ENCODE measurements around the gene FMO4. TPM values are rescaled to one million over a fixed set of nuclear protein-coding genes. Genes with fewer than 3 reads are reported as not detected.

FMO4 gene
- total and polyA plus RNA-seq, 9 of the 15 experiments (the other 6 are each of a cell fraction or from before 2014, with no cell fraction given) = 0.25 to 1.1 (median 0.54) TPM; not detected in 2

DNA sequence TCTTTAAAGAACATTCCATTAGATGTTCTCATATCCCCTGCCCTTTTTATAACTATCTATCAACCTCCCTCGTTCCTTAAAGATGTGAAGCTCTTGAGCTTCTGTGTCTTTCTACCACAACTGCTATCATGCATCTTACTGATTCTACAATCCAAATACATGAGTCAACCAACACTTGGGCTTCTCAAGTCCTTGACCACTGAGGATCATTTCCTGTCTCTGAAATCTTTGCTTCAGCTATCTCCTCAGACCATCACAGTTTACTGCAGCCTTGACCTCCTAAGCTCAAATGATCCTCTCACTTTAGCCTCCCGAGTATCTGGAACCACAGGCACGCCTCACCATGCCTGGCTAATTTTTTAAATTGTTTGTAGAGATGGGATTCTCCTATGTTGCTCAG is 75.2 kb downstream of the FMO4 start:
- no peak overlapping the region for H3K4me2 ChIP-seq (ENCODE audit: insufficient read depth, low read length)
- 0% methylated on average over 3 of the region's 3 CpGs for WGBS (ENCODE audit: insufficient coverage, low coverage, missing lambda C conversion rate)
- no peaks in the 10 kb centered on the region for H3K9me3 ChIP-seq (replicated peaks; ENCODE audit: control insufficient read depth, insufficient read depth, low read depth, low read length)
- FAIRE-seq = peak; percentile 23
- ChIA-PET CTCF (ENCODE audit: low intra/inter-chr PET ratio) (interaction anchor here (0.5 kb wide), 1 partner anchor 12 kb away, joined by 5 read pairs; no protein-coding TSS in a partner anchor), POLR2A (no interaction called here)
- H3K4me3 ChIP-seq = no peak overlapping the region
- TF ChIP-seq TCF7 (IDR thresholded peaks at IDR 0.05; ENCODE audit: borderline replicate concordance) (no peak), MYNN (IDR thresholded peaks at IDR 0.05) (no peak), MYNN (CRISPR knock-in tag; IDR thresholded peaks at IDR 0.05) (no peak), HNRNPK (IDR thresholded peaks at IDR 0.05; ENCODE audit: low read depth, low read length, poor library complexity, severe bottlenecking) (no peak), TAF15 (IDR thresholded peaks at IDR 0.05; ENCODE audit: low read depth, low read length) (no peak), SP2 (IDR thresholded peaks at IDR 0.05; ENCODE audit: extremely low read depth, low read depth, low read length, poor library complexity, severe bottlenecking) (no peak), ZNF639 (CRISPR knock-in tag; conservative IDR thresholded peaks at IDR 0.05 in 1 of 2, IDR thresholded peaks at IDR 0.05 in 1 of 2) (no peak), POLR3A (IDR thresholded peaks at IDR 0.05; ENCODE audit: borderline replicate concordance, extremely low read depth, insufficient read depth, insufficient read length) (no peak), SIX5 (IDR thresholded peaks at IDR 0.05; ENCODE audit: borderline replicate concordance in 1 of 2, insufficient read depth in 1 of 2, low read depth in 1 of 2, low read length in 2 of 2) (no peak), ZNF764 (CRISPR knock-in tag; IDR thresholded peaks at IDR 0.05; ENCODE audit: low read depth) (no peak)
- no peaks in the 10 kb centered on the region for H3K36me3 ChIP-seq (ENCODE audit: control insufficient read depth, insufficient read depth, low read length)
- no peaks in the 10 kb centered on the region; the same call in 1 of the 2 replicates for H4K20me1 ChIP-seq (replicated peaks; ENCODE audit: control insufficient read depth, insufficient read depth, low read length)
- no peaks in the 10 kb centered on the region for H3K4me1 ChIP-seq (replicated peaks in 1 of 2; ENCODE audit: control insufficient read depth in 2 of 2, insufficient read depth in 2 of 2, low read length in 2 of 2)
- no peak overlapping the region for H2AFZ ChIP-seq (ENCODE audit: low read depth, low read length)
- H3K27ac ChIP-seq (ENCODE audit: extremely low read depth, low read depth, low read length) = no peak overlapping the region
- H3K9me1 ChIP-seq (ENCODE audit: control insufficient read depth, insufficient read depth, low read length) = no peaks in the 10 kb centered on the region
- intact Hi-C loops (cut with micrococcal nuclease) (no loop called here), in situ Hi-C loops (cut with MboI) (no loop called here)
- DNase-seq (ENCODE audit: extremely low read depth in 1 of 4, low spot score in 3 of 4) = no peak
- H3K27me3 ChIP-seq (ENCODE audit: control insufficient read depth in 2 of 2, insufficient read depth in 2 of 2, low read length in 2 of 2) = peaks cover 7 to 21% of the 10 kb centered on the region in 2 experiments; a peak in 3 of 5 replicates
- no peak overlapping the region for H3K9ac ChIP-seq (ENCODE audit: insufficient read depth in 1 of 2, low read depth in 2 of 2, low read length in 2 of 2)
- BruUV-seq (replicated peaks) = no TSS peak
- ATAC-seq = no peak
- no peaks in the 10 kb centered on the region for H3K79me2 ChIP-seq (ENCODE audit: control insufficient read depth, insufficient read depth, low read length)
